HG02938 (cell line): ENCODE results near the gene ERICH4.
"Not testable (repeated sequence)": the region's sequence is repeated elsewhere in the genome, so short reads cannot be mapped to it uniquely, and the experiment has no call there.

Experiments used
- ATAC-seq: cut with Tn5 transposase; IDR thresholded peaks from one replicate; pipeline ENCODE4 v1.9.1; 2021; ENCODE audit warnings: mild to moderate bottlenecking, moderate library complexity; ENCODE audit not compliant: unreplicated experiment

Gene ERICH4

GRCh38 chr19:41463257-41464256 is 20.6 kb downstream of the ERICH4 start:
- ATAC-seq = not testable (repeated sequence)

DNA sequence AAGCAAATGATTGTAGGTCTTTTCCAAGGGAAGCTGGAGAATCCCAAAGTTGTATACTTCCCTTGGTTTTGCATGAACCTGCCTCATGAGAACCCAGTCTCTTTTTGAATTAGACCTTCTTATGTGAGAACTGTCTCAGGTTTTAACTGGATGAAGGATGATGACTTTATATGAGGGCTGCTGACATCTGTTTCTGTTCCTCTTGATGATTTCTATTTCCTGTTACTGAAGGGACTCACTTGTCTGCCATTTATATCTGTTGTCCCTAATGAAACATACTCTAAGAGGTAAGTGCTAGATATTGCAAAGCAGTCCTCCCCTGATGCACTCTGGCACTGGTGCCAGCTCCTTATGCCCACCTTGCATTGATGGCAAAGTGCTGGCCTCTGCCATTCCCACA is 33.6 kb downstream of the ERICH4 start:
- no peak for ATAC-seq

DNA sequence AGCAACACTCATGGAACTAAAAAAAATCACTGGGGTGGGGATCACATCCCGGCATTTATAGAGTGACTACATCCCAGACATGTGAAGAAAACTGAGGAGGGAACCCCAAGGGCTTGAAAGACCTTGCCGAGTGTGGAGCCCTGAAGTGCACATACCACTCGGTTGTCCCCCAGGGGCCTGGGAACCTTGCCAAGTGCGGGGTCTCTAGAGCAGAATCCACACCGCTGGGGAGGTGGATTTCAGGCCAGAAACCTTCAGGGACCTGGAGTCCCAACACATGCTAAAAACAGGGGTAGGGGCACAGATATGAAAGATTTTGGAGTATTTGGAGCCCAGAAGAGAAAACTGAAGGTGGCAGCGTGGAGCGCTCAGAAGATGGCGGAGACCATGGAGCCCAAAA is 35.2 kb downstream of the ERICH4 start:
- no peak for ATAC-seq

GRCh38 chr19:41478875-41479756 is 36.2 kb downstream of the ERICH4 start:
- no peak for ATAC-seq

- no peak for ATAC-seq
These were observed 36.8 kb downstream of the ERICH4 start for GRCh38 chr19:41479757-41480191.

- no peak for ATAC-seq
These were observed 37.4 kb downstream of the ERICH4 start for GRCh38 chr19:41480336-41480735.

DNA sequence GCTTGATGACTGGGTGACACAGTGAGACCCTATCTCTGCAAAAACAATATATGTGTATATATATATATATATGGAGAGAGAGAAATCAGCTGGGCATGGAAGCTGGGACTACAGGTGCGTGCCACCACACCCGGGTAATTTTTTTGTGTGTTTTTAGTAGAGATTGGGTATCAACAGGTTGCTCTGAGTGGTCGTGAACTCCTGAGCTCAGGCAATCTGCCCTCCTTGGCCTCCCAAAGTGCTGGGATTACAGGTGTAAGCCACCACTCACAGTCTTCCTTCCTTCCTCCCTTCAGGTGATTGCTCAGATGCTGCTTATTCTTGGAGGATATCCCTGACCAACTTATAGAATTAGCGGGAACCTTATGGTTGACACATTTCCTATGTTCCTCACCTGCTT is 41.9 kb downstream of the ERICH4 start:
- no peak for ATAC-seq

GRCh38 chr19:41486953-41487352 is 44.0 kb downstream of the ERICH4 start:
- ATAC-seq = not testable (repeated sequence)

- ATAC-seq = no peak
These were observed 49.9 kb downstream of the ERICH4 start for GRCh38 chr19:41492843-41493242.
